ENCODE measurements around the gene LRG1.
A peak's percentile ranks its signal among the peaks of the same experiment; 100 is the strongest.

Gene LRG1, protein sequence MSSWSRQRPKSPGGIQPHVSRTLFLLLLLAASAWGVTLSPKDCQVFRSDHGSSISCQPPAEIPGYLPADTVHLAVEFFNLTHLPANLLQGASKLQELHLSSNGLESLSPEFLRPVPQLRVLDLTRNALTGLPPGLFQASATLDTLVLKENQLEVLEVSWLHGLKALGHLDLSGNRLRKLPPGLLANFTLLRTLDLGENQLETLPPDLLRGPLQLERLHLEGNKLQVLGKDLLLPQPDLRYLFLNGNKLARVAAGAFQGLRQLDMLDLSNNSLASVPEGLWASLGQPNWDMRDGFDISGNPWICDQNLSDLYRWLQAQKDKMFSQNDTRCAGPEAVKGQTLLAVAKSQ

DNA sequence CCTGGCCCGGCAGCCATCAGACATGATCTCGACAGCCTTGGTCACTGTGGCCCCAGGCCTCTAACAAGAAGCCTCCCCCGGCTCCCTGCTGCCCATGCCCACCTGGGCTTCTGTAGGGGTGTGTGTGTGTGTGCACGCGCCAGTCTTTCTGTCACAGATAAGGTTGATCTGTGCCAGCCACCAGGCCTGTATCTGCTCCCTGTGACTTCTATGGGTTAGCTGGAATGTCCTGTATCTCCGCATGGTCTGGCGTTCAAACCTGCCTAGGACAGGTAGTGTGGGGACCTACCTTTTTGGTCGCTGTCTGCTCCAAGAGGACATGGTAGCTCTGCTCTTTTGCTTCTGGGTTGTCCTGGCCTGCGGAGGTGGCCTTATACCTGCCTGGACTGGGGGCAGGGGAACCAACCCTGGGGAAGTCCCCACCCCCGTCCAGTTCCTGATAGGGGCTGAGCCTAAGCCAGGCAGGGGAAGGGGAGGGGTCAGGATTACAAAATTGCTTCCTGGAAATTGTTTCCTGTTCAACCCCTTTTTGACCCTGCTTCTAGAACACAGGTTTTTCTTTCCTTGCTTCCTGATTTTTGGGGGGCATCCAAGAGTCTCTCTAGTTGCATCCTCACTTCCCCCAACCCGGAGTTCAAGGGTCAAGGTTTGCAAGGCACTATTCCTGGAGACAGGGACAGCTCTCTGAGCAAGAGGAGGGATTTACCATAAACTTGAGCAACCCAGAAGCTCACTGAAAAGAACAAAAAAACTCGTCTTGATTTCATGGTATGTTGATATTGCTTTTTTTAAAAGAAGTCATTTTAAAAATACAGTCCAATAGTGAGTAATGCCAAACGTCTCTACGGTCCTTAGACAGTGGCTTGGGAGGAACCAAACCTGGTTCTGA, at the start of gene LRG1:
LRG1 (minus strand) TSS at position 344 of the 889 bp plus-strand sequence; CDS start at position 321, 23 bp downstream.
- no peaks in the 10 kb centered on the region for H3K9me3 Mint-ChIP-seq
- H3K36me3 Mint-ChIP-seq (ENCODE audit: low read depth), result no peaks in the 10 kb centered on the region
- H3K27ac Mint-ChIP-seq, result peak within 1 kb of the TSS; percentile 27
- H3K4me3 Mint-ChIP-seq, result peak within 1 kb of the TSS; percentile 50
- H3K27me3 Mint-ChIP-seq (ENCODE audit: low read depth), result peaks cover 4% of the 10 kb centered on the region
- peaks cover 6% of the 10 kb centered on the region for H3K4me1 Mint-ChIP-seq (ENCODE audit: low read depth)

DNA sequence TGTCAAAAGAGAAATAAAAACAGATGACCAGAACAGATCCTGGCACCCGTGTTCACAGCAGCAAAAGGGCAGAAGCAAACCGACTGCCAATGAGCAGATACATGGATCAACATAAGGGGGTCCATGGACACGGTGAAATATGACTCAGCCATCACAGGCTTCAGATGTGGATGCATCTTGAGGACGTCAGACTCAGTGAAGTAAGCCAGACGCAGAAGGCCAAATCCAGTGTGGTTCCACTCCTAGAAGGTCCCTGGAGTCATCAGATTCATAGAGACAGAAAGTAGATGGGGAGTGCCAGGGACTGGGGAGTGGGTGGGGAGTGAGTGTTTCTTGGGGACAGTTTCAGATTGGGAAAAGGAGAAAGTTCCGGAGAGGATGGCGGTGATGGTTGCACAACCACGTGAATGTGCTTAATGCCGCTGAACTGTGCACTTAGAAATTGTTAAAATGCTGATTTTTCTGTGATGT, 48.5 kb upstream of the LRG1 start:
- H3K36me3 Mint-ChIP-seq (ENCODE audit: low read depth), result no peaks in the 10 kb centered on the region
- no peaks in the 10 kb centered on the region for H3K9me3 Mint-ChIP-seq
- H3K4me3 Mint-ChIP-seq, result no peak overlapping the region
- H3K27me3 Mint-ChIP-seq (ENCODE audit: low read depth), result peaks cover 41% of the 10 kb centered on the region
- no peaks in the 10 kb centered on the region for H3K4me1 Mint-ChIP-seq (ENCODE audit: low read depth)
- H3K27ac Mint-ChIP-seq, result no peak overlapping the region

DNA sequence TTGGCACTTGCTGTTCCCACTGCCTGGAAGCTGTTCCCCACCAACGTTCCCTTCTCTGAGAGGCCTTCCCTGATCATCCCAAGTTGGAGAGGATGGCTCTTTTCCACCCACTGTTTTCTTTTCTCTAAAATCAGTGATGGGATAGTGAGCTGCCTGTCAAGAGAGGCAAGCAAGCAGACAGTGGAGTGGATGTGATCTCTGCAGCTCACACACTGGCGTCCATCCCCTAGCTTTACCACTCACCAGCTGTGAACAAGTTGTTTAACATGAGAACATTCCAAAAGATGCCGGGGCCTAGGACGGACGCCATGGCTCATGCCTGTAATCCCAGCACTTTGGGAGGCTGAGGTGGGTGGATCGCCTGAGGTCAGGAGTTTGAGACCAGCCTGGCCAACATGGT, 47.7 kb upstream of the LRG1 start:
- Mint-ChIP-seq H3K36me3 (ENCODE audit: low read depth) (no peaks in the 10 kb centered on the region), H3K9me3 (no peaks in the 10 kb centered on the region), H3K27ac (no peak overlapping the region), H3K4me1 (ENCODE audit: low read depth) (no peaks in the 10 kb centered on the region), H3K4me3 (no peak overlapping the region), H3K27me3 (ENCODE audit: low read depth) (peaks cover 43% of the 10 kb centered on the region)

DNA sequence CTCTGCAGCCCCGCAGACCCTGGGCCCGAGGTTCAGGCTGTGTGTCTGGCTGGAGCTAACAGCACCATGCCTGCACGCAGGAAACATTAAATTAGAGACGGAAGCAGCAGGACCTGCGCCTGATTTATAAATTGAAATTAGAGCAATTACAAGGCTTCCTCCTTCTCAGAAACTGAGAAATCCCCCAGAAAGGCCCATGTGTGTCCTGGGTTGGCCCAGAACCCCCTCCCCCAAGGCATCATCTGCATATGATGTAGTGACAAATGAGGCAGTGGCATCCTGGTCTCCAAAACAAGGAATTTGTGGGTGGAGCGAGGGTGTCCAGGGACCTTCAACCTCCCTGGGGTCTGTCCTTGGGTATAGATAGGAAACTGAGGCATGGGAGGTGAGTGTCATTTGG, 46.9 kb upstream of the LRG1 start:
- Mint-ChIP-seq H3K4me1 (ENCODE audit: low read depth) (peaks cover 5% of the 10 kb centered on the region), H3K27me3 (ENCODE audit: low read depth) (peaks cover 48% of the 10 kb centered on the region), H3K9me3 (no peaks in the 10 kb centered on the region), H3K4me3 (no peak overlapping the region), H3K27ac (no peak overlapping the region), H3K36me3 (ENCODE audit: low read depth) (no peaks in the 10 kb centered on the region)

DNA sequence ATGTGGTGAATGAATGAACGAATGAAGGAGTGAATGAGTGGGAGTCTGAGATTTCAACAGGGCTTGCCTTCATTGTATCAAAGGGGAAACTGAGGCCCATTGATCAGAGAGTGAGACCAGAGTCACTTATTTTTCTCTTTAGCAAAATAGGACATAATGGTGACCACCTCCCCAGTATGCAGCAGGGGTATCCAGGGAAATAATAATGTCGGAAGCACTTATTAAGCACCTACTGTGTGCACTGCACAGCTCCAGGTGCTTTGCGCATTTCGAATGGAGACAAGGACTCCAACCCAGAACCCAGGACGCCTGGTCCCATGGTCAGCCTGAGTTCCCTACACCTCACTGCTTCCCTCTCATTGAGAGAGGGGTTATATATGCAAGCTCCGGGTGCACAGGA, 46.4 kb upstream of the LRG1 start:
- Mint-ChIP-seq H3K27me3 (ENCODE audit: low read depth) (peaks cover 44% of the 10 kb centered on the region), H3K36me3 (ENCODE audit: low read depth) (no peaks in the 10 kb centered on the region), H3K27ac (no peak overlapping the region)

DNA sequence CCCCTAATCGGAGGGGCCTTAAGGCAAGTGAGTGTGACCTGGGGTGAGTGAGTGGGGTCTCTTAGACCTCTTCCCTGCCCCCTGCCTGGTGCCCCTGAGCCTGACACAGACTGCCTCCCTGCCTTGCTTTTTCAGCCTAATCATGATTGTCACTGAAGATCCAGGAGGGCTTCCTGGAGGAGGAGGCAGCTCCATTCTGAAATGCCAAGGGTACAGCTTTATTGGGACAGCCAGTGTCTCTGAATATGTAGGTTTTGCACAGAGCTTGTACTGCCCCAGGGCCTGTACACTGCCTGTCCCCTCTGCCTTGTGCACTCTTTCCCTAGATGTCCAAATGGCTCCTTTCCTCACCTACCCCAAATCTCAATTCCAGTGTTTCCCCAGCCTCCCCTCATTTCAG, 45.7 kb upstream of the LRG1 start:
- H3K27ac Mint-ChIP-seq, result no peak overlapping the region
- H3K4me3 Mint-ChIP-seq, result no peak overlapping the region
- no peaks in the 10 kb centered on the region for H3K9me3 Mint-ChIP-seq
- H3K27me3 Mint-ChIP-seq (ENCODE audit: low read depth), result peaks cover 38% of the 10 kb centered on the region
- no peaks in the 10 kb centered on the region for H3K36me3 Mint-ChIP-seq (ENCODE audit: low read depth)
- peaks cover 5% of the 10 kb centered on the region for H3K4me1 Mint-ChIP-seq (ENCODE audit: low read depth)

More for the DNA sequence above, 46.4 kb upstream of the LRG1 start:
- no peaks in the 10 kb centered on the region for H3K9me3 Mint-ChIP-seq
- peaks cover 5% of the 10 kb centered on the region for H3K4me1 Mint-ChIP-seq (ENCODE audit: low read depth)
- H3K4me3 Mint-ChIP-seq, result no peak overlapping the region

DNA sequence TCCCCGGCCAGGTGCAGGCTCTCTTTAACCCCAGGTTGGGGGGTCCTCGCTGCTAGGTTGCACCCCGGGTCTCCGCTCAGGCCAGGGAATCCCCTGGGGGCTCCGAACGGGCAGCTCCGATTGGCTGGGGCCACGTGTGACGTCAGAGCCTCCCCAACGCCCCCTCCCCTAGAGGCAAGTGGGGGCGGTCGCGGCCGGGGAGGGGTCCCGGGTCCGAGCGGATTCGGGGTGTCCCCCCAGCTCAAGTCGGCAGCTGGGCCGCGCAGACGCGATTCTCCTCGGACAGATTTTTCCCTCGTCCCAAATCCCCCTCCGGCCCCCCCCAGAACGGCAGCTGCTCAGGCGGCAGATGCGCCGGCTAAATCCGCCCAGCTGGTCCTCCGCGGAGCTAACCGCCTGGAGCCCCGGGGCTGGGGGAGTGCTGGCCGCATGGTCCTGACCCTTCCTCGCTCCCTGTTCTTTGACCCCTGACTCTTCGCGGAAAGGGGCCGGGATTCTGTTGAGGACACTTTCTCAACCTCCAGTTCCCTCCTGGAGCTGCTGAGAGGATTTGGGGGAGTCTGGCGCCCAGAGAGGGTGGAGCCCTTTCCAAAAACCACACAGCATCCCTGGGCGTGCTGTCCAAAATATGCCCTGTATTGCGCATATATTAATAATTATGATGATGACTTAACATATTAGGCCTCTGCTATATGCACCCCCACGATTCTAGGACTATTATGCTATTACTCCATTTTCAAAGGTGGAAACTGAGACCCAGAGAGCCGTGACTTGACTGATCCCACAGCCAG, 45.0 kb upstream of the LRG1 start:
- no peak overlapping the region for H3K4me3 Mint-ChIP-seq
- no peaks in the 10 kb centered on the region for H3K9me3 Mint-ChIP-seq
- peaks cover 42% of the 10 kb centered on the region for H3K27me3 Mint-ChIP-seq (ENCODE audit: low read depth)
- no peak overlapping the region for H3K27ac Mint-ChIP-seq
- H3K36me3 Mint-ChIP-seq (ENCODE audit: low read depth), result no peaks in the 10 kb centered on the region
- peaks cover 5% of the 10 kb centered on the region for H3K4me1 Mint-ChIP-seq (ENCODE audit: low read depth)

DNA sequence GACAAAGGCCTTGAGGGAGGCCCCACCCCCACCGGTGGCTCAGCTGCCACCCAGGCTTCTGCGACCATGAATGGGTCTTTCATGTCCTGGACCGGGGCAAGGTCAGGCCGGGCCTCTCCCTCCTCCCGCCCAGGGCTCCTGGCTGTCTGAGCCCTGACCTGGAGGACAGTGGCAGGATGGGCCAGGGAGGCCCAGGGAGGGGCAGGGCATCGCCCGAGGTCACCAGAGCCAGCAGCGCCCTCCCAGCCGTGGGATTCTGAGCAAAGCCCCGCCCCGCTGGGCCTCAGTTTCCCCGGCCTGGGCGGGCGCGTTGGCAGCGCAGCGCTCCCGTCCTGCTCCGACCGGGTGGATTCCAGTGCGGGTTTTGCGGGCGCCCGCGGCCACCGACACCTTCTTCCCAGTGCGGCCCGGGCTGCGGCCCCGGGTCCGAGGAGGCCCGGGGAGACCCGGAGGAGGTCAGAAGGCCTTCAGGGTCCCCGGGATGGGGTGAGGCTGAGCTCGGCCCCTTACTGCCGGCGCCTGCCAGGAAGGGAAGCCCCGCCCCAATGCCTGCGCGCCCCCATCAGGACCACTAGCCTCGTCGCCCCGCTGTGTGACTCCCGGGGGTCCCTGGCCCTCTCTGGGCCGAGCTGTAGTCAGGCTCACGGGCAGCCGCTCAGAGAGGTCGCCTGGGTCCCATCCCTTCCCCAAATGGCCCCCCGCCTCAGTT, 44.3 kb upstream of the LRG1 start:
- H3K9me3 Mint-ChIP-seq, result no peaks in the 10 kb centered on the region
- no peaks in the 10 kb centered on the region for H3K36me3 Mint-ChIP-seq (ENCODE audit: low read depth)
- no peak overlapping the region for H3K4me3 Mint-ChIP-seq
- peaks cover 50% of the 10 kb centered on the region for H3K27me3 Mint-ChIP-seq (ENCODE audit: low read depth)
- H3K27ac Mint-ChIP-seq, result no peak overlapping the region
- H3K4me1 Mint-ChIP-seq (ENCODE audit: low read depth), result peaks cover 5% of the 10 kb centered on the region

DNA sequence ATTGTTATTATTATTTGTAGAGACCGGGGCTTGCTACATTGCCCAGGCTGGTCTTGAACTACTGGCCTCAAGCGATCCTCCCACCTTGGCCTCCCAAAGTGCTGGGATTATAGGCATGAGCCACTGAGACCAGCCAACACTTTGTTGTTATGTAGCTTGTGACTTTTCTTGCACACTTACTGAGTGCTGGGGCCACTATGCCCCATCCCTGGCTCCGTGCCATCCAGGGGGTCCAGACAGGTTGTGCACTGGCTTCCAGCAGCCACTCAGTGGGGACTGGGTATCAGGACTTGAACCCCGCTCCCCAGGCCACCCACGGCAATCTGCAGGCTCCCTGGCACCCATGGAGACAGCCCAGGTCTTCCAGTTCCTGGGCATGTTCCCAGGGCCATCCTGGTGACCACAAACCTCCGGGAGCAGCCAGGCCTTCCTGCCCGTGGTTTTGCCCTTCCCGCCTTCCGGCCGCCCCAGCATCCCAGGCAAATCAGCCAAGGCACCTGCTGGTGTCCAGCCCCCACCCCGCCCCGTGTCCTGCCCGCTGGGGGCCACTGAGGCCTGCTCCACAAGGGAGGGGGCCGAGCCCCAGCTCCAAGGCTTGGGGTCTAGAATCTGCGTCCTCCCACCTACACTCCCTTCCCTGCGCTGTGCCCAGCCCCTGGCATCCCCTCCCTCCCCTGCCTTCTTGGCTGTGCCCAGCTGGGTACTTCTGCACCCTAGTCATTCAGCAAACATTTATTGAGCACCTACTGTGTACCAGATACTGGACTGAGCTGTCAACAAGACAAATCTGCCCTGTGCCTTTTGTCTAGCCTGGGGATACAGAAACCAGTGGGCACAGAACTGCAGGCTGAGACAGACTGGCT, 43.4 kb upstream of the LRG1 start:
- H3K4me3 Mint-ChIP-seq, result no peak overlapping the region
- H3K9me3 Mint-ChIP-seq, result no peaks in the 10 kb centered on the region
- H3K4me1 Mint-ChIP-seq (ENCODE audit: low read depth), result peaks cover 5% of the 10 kb centered on the region
- no peak overlapping the region for H3K27ac Mint-ChIP-seq
- no peaks in the 10 kb centered on the region for H3K36me3 Mint-ChIP-seq (ENCODE audit: low read depth)
- peaks cover 55% of the 10 kb centered on the region for H3K27me3 Mint-ChIP-seq (ENCODE audit: low read depth)

DNA sequence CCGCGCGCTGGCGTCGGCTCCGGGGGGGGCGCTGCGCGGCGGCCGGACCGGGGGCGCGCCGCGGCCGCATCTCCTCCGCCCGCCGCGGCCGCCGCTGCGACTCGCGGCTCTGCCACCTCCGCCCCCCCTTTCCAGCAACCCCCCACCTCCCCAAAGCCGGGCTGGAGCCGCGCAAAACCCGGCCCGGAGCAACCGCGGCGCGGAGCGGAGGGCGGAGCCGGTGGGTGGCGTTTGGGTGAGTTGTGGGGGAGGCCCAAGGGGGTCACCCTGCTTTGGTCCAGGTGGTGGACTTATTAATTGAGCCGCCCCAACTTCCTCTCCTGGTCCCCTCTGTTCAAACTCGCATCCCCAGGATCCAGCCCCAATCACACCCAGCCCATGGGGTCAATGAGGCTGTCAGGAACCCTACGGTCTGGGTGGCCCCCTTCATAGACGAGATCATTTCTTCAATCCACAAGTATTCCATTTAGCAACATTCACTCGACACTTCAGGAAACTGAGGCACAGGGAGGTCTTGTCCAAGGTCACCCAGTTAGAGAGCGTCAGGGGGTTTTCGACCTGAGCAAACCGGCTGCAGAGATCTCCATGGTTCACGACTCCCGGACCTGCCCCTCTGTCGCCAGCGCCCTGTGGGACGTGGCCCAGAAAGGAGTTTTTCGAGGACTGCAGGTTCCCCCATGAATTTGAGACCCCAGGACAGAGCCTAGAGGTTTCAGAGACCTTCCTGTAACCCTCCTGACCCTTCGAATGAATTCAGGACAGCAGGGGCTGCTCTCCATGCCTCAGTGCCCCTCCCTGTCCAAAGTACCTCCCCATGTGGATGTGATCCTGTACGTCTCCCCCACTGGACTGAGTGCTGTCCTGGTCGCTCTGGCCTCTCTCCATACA, 42.1 kb upstream of the LRG1 start:
- Mint-ChIP-seq H3K27me3 (ENCODE audit: low read depth) (peaks cover 50% of the 10 kb centered on the region), H3K36me3 (ENCODE audit: low read depth) (no peaks in the 10 kb centered on the region), H3K4me3 (no peak overlapping the region), H3K27ac (no peak overlapping the region), H3K4me1 (ENCODE audit: low read depth) (peaks cover 5% of the 10 kb centered on the region), H3K9me3 (no peaks in the 10 kb centered on the region)

DNA sequence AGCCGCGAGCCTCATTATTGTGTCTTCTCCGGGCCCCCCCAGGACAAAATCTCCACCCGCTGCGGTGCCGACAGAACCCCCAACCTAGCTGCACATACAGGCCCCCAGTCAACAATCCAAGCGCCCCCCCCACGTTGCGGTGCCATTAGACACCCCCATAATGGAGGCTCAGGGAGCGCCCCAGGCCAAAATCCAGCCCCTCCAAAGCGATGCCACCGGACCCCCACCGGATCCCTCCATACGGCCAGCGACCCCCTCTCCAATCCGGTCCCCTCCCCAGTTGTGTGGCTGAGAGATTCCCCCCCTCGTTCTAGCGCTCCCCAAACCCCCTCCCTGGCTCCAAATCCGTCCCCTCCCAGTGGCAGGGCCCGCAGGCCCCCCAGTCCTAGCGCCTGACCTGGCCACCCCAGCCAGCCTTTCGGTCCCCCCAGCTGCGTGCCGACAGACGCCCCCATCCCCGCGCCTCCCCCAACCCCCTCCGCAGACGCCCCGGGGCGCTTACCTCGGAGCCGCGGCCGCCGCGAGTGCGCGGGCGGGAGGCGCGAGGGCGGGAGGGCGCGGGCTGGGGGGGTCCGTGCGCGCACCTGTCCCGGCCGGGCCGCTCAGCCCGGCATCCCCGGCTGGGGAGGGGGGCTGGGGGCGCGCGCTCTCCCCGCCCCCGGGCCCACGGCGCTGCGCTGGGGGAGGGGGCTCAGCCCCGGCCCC, 41.3 kb upstream of the LRG1 start:
- no peaks in the 10 kb centered on the region for H3K9me3 Mint-ChIP-seq
- peaks cover 54% of the 10 kb centered on the region for H3K27me3 Mint-ChIP-seq (ENCODE audit: low read depth)
- no peak overlapping the region for H3K4me3 Mint-ChIP-seq
- H3K27ac Mint-ChIP-seq, result no peak overlapping the region
- peaks cover 5% of the 10 kb centered on the region for H3K4me1 Mint-ChIP-seq (ENCODE audit: low read depth)
- no peaks in the 10 kb centered on the region for H3K36me3 Mint-ChIP-seq (ENCODE audit: low read depth)
